ENCODE results near the gene AQR.
"Not testable (repeated sequence)": the region's sequence is repeated elsewhere in the genome, so short reads cannot be mapped to it uniquely, and the experiment has no call there.

AQR gene

DNA sequence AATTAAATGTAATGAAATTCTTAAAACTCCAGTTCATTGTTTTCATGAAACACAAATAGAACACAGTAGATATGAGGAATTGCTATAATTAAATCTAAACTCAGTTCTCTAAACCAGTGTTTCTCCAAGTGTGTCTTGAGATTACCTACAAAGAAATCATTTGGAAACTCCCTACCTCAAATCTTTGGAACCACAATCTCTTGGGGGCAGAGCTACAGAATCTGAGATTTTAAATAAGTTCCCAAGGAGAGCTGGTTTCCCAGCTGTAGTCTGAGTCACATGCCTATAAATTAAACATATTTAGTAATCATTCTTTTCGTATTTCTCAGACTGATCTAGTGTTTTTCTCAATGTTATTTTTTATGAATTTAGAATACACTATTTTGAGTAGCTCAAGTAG, 157.2 kb downstream of the AQR start:
- DNase-seq = no peak

- no peak for DNase-seq
Observed at GRCh38 chr15:34810443-34811129, 159.0 kb downstream of the AQR start.

DNA sequence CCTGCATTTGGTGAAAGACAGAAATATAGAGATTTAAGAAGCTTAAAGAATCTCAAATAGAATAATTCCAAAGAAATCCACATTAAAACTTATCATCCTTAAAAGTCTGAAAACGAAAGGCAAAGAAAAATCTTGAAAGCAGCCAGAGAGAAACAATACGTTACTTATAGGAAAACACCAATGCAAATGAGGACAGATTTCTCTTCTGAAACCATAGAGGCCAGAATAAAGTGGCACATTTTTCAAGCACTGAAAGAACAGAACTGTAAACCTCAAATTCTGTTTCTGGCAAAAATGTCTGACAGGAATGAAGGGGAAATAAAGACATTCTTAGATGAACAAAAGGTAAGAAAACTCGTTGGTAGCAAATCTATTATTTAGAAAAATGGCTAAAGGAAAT, 160.4 kb downstream of the AQR start:
- no peak for DNase-seq

DNA sequence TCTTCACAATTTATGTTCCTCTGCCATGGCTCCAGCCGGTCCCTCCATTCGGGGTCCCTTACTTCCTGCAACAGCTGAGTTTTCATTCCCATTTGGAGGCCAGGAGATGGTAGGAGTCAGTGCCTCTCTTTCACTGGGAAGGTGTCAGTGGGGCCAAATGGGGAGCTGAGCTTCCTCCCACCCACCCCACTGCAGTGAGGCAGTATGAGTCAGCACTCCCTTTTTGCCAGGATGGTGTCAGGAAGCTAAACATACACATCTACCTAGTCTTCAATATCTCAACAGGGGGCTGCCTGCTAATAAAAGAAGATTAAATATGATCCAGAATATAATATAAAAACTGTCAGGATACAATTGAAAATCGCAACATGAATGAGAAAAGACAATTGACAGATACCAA, 161.5 kb downstream of the AQR start:
- no peak for DNase-seq

DNA sequence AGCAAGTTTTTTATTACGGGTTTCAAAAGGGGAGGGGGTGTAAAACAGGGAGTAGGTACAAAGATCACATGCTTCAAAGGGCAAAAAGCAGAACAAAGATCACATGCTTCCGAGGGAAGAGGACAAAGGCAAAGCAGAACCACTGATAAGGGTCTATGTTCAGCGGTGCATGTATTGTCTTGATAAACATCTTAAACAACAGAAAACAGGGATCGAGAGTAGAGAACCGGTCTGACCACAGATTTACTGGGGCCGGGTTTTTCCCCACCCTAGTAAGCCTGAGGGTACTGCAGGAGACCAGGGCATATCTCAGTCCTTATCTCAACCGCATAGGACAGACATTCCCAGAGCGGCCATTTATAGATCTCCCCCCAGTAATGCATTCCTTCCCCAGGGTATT, 162.3 kb downstream of the AQR start:
- not testable (repeated sequence) for DNase-seq

- no peak for DNase-seq
Observed at GRCh38 chr15:34804776-34805175, 164.8 kb downstream of the AQR start.

DNA sequence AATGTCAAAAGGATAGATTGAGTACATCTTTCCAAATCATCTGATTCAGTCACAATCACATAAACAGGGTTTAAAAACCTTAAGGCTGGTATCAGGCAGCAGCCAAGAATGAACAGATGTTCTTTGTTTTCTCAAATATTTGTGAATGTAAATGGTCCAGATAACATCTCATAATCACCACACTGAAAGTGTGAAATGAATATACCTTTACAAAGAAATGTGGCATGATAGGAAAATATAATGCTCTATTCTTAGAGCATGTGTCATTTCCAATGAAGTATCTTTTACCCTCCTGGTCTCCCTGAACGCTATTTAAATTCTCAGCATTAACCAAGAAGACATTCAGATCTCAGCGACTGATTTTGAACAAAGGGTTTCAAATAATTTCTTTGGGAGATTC, 165.4 kb downstream of the AQR start:
- no peak for DNase-seq

- no peak for DNase-seq
Observed at GRCh38 chr15:34802803-34803750, 166.5 kb downstream of the AQR start.

- no peak for DNase-seq
Observed at GRCh38 chr15:34802371-34802770, 167.2 kb downstream of the AQR start.

All from NCI-H1436 (cell line).